Left ventricle myocardium inferior (tissue), 1 donor: Measurements from ENCODE around the gene EIF1AX. TPM values are rescaled to one million over a fixed set of nuclear protein-coding genes. Genes with fewer than 3 reads are reported as not detected.

ENCODE experiments used
- DNase-seq: peaks from one replicate; pipeline ENCODE4 v3.0.0-alpha.2; 2020
- H3K27ac ChIP-seq: fragments of 200-600 bp; replicated peaks from 2 replicates; pipeline ENCODE4 v1.8.0; 2021
- H3K27me3 ChIP-seq: fragments of 200-600 bp; 2 replicates; pipeline ENCODE4 v1.8.0; 2021; ENCODE audit warnings: low read depth
- H3K36me3 ChIP-seq: fragments of 200-600 bp; 2 replicates; pipeline ENCODE4 v1.8.0; 2021
- H3K4me1 ChIP-seq: fragments of 200-600 bp; 2 replicates; pipeline ENCODE4 v1.8.0; 2021
- H3K4me3 ChIP-seq: fragments of 200-600 bp; 2 replicates; pipeline ENCODE4 v1.8.0; 2021; ENCODE audit warnings: mild to moderate bottlenecking, moderate library complexity
- H3K9me3 ChIP-seq: fragments of 200-600 bp; replicated peaks from 2 replicates; pipeline ENCODE4 v1.8.0; 2021
- intact Hi-C: fragments of 100-400 bp; cut with micrococcal nuclease; formaldehyde crosslinking; loops from one replicate; pipeline ENCODE4 v1.11.0; 2022
- total RNA-seq: library from RNA; stranded (reverse); fragmentation: NEBNext Ultra II Directional; extraction: Animal tissue kit (Norgen Biotek cat#: 25700); gene quantifications from one replicate; pipeline ENCODE4 v1.2.1, GENCODE V29; 2021
- TF ChIP-seq, protein P1 (sequence below): fragments of 200-600 bp; IDR thresholded peaks from 2 replicates; pipeline ENCODE4 v1.8.0; 2021; ENCODE audit warnings: antibody characterized with exemption, mild to moderate bottlenecking, borderline replicate concordance
- donor health status: DM: no; HTN: yes; CAD: no; lungs with severe emphysema.

EIF1AX gene
- total RNA-seq, 1 donor from 2014 or later = 56.8 TPM

GRCh38 chrX:20089845-20090244 lies 51.8 kb downstream of the EIF1AX start:
- intact Hi-C loops = no loop called here
- no peaks in the 10 kb centered on the region for H3K9me3 ChIP-seq
- H3K27me3 ChIP-seq = no peaks in the 10 kb centered on the region
- TF ChIP-seq, protein P1, sequence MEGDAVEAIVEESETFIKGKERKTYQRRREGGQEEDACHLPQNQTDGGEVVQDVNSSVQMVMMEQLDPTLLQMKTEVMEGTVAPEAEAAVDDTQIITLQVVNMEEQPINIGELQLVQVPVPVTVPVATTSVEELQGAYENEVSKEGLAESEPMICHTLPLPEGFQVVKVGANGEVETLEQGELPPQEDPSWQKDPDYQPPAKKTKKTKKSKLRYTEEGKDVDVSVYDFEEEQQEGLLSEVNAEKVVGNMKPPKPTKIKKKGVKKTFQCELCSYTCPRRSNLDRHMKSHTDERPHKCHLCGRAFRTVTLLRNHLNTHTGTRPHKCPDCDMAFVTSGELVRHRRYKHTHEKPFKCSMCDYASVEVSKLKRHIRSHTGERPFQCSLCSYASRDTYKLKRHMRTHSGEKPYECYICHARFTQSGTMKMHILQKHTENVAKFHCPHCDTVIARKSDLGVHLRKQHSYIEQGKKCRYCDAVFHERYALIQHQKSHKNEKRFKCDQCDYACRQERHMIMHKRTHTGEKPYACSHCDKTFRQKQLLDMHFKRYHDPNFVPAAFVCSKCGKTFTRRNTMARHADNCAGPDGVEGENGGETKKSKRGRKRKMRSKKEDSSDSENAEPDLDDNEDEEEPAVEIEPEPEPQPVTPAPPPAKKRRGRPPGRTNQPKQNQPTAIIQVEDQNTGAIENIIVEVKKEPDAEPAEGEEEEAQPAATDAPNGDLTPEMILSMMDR = no peak
- H3K4me3 ChIP-seq = no peak overlapping the region
- no peaks in the 10 kb centered on the region for H3K4me1 ChIP-seq
- no peak for DNase-seq
- H3K27ac ChIP-seq = no peak overlapping the region
- H3K36me3 ChIP-seq = no peaks in the 10 kb centered on the region

DNA sequence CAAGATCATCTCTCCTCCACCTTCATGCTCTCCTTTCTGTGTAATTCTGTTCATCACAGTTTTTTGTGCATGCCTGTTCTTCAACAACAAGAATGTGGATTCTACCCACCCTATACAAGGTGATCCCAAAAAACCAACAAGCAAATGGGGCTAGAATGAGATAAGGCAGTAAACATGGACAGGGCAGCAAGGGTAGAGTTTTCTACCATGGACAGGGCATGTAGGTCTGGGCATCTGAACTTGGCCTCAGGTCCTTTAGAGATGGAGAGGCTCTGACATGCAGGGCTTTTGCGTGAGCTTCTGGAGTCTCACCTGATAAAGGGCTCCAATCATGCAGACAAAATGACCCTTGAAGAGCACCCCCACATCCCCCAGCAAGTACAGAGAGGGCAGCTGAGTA lies 61.4 kb downstream of the EIF1AX start:
- H3K27me3 ChIP-seq = no peaks in the 10 kb centered on the region
- H3K27ac ChIP-seq = no peak overlapping the region
- H3K4me3 ChIP-seq = no peak overlapping the region
- intact Hi-C loops = no loop called here
- no peak for DNase-seq
- no peaks in the 10 kb centered on the region for H3K36me3 ChIP-seq
- no peaks in the 10 kb centered on the region for H3K4me1 ChIP-seq
- TF ChIP-seq, protein P1 = no peak
- no peaks in the 10 kb centered on the region for H3K9me3 ChIP-seq

Other genes with a start within 250 kb of the EIF1AX start
- 7.7 TPM for gene BCLAF3, start 150.8 kb downstream of the EIF1AX start, total RNA-seq
- gene MAP7D2, start 24.9 kb downstream of the EIF1AX start, total RNA-seq = 0.44 TPM
- gene RPS6KA3, start 125.1 kb upstream of the EIF1AX start, total RNA-seq = 33.6 TPM